ENCODE measurements around the gene MAGT1.
A peak's percentile ranks its signal among the peaks of the same experiment; 100 is the strongest.

DNA sequence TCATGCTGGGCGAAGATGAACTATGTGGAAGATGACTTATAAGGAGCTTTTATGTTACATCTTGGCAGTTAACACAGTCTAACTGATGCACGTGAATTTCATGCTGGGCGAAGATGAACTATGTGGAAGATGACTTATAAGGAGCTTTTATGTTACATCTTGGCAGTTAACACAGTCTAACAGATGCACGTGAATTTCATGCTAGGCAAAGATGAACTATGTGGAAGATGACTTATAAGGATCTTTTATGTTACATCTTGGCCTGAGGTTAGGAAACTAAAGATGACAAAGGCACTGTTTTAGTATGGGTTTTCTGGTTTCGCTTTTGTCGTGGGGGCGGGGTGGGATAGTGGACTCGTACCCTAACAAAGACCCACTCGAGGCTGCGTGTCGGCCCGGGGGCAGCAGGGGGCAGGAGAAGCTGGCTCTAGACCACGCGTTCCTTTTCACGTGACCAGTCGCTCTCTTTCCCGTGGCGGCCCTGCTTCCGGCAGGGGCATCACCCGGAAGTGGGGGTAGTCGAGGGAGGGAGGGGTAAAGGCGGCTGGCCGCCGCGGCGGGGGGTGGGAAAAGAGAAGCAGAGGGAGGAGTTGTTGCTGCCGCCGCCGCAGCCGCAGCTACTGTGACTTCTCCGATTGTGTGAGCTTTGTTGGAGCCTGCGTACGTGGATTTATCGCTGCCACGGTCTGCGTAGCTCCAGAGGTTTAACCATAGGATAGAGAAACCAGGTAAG lies 15.0 kb upstream of the MAGT1 start, which contains the start of gene ATP7A:
- TF ChIP-seq, protein P1, sequence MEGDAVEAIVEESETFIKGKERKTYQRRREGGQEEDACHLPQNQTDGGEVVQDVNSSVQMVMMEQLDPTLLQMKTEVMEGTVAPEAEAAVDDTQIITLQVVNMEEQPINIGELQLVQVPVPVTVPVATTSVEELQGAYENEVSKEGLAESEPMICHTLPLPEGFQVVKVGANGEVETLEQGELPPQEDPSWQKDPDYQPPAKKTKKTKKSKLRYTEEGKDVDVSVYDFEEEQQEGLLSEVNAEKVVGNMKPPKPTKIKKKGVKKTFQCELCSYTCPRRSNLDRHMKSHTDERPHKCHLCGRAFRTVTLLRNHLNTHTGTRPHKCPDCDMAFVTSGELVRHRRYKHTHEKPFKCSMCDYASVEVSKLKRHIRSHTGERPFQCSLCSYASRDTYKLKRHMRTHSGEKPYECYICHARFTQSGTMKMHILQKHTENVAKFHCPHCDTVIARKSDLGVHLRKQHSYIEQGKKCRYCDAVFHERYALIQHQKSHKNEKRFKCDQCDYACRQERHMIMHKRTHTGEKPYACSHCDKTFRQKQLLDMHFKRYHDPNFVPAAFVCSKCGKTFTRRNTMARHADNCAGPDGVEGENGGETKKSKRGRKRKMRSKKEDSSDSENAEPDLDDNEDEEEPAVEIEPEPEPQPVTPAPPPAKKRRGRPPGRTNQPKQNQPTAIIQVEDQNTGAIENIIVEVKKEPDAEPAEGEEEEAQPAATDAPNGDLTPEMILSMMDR (conservative IDR thresholded peaks at IDR 0.05; ENCODE audit: low read depth, low read length) = peak; percentile 62
- TF ChIP-seq USF2 (IDR thresholded peaks at IDR 0.05; ENCODE audit: low read depth, low read length) (peak; percentile 82), RAD21 (IDR thresholded peaks at IDR 0.05; ENCODE audit: low read length) (peak; percentile 66), MXI1 (IDR thresholded peaks at IDR 0.05; ENCODE audit: borderline replicate concordance, low read depth, low read length) (no peak; the same call in 1 of the 2 replicates), BHLHE40 (IDR thresholded peaks at IDR 0.05; ENCODE audit: low read depth, low read length) (peak; percentile 86), POLR2A (IDR thresholded peaks at IDR 0.05; ENCODE audit: low read depth, low read length) (peak; percentile 76; the same call in 1 of the 2 replicates), MAFK (IDR thresholded peaks at IDR 0.05; ENCODE audit: low read depth, low read length) (no peak), RFX5 (IDR thresholded peaks at IDR 0.05; ENCODE audit: low read depth, low read length) (no peak), CEBPB (IDR thresholded peaks at IDR 0.05; ENCODE audit: low read depth, low read length) (no peak), RCOR1 (IDR thresholded peaks at IDR 0.05; ENCODE audit: insufficient replicate concordance, low read length) (no peak), SMC3 (IDR thresholded peaks at IDR 0.05; ENCODE audit: low read depth, low read length) (peak; percentile 57)
- TF ChIP-seq, protein P2, sequence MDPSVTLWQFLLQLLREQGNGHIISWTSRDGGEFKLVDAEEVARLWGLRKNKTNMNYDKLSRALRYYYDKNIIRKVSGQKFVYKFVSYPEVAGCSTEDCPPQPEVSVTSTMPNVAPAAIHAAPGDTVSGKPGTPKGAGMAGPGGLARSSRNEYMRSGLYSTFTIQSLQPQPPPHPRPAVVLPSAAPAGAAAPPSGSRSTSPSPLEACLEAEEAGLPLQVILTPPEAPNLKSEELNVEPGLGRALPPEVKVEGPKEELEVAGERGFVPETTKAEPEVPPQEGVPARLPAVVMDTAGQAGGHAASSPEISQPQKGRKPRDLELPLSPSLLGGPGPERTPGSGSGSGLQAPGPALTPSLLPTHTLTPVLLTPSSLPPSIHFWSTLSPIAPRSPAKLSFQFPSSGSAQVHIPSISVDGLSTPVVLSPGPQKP (IDR thresholded peaks at IDR 0.05; ENCODE audit: borderline replicate concordance, low read depth, low read length) = no peak

Measured in IMR-90 (cell line).